Erythroblast (primary cell): ENCODE data around the gene NTM.

Experiments
- GATA1 ChIP-seq: IDR thresholded peaks from 2 replicates; pipeline ENCODE4 v1.6.1; 2011; ENCODE audit warnings: low read depth, mild to moderate bottlenecking, control low read depth, low read length, moderate library complexity
- POLR2A ChIP-seq: IDR thresholded peaks from 2 replicates; pipeline ENCODE4 v1.6.1; 2011; ENCODE audit warnings: mild to moderate bottlenecking, low read length

GRCh38 chr11:131910178-131910522 lies 539.7 kb downstream of the NTM start:
- no peak for TF ChIP-seq POLR2A
- TF ChIP-seq GATA1 = no peak
